ENCODE results near the gene TSPAN14.

The TSPAN14 gene

GRCh38 chr10:80555415-80555814, 101.3 kb downstream of the TSPAN14 start:
- H3K27ac ChIP-seq (ENCODE audit: low read depth, low read length) = no peak overlapping the region
- H3K36me3 ChIP-seq (ENCODE audit: control insufficient read depth, insufficient read depth, low read length) = no peaks in the 10 kb centered on the region
- no peak overlapping the region for H3K9ac ChIP-seq (ENCODE audit: low read length)
- H3K4me1 ChIP-seq (ENCODE audit: control insufficient read depth, insufficient read depth, low read length) = peaks cover 11% of the 10 kb centered on the region
- no peaks in the 10 kb centered on the region for H3K27me3 ChIP-seq (ENCODE audit: control insufficient read depth, insufficient read depth, low read length)
- no peak overlapping the region for H3K4me3 ChIP-seq (ENCODE audit: low read depth, low read length)
- H3K9me3 ChIP-seq (ENCODE audit: control insufficient read depth, insufficient read depth, low read depth, low read length) = no peaks in the 10 kb centered on the region

- Histone ChIP-seq H3K4me1 (ENCODE audit: control insufficient read depth, insufficient read depth, low read length) (no peaks in the 10 kb centered on the region), H3K9me3 (ENCODE audit: control insufficient read depth, insufficient read depth, low read depth, low read length) (no peaks in the 10 kb centered on the region)
Observed at GRCh38 chr10:80561950-80562349, 107.8 kb downstream of the TSPAN14 start.

GRCh38 chr10:80567292-80567691, 113.2 kb downstream of the TSPAN14 start:
- Histone ChIP-seq H3K9ac (ENCODE audit: low read length) (no peak overlapping the region), H3K4me3 (ENCODE audit: low read depth, low read length) (no peak overlapping the region), H3K4me1 (ENCODE audit: control insufficient read depth, insufficient read depth, low read length) (no peaks in the 10 kb centered on the region), H3K27ac (ENCODE audit: low read depth, low read length) (no peak overlapping the region), H3K27me3 (ENCODE audit: control insufficient read depth, insufficient read depth, low read length) (no peaks in the 10 kb centered on the region), H3K36me3 (ENCODE audit: control insufficient read depth, insufficient read depth, low read length) (no peaks in the 10 kb centered on the region), H3K9me3 (ENCODE audit: control insufficient read depth, insufficient read depth, low read depth, low read length) (no peaks in the 10 kb centered on the region)

More at GRCh38 chr10:80561950-80562349, 107.8 kb downstream of the TSPAN14 start:
- H3K27ac ChIP-seq (ENCODE audit: low read depth, low read length) = no peak overlapping the region
- H3K27me3 ChIP-seq (ENCODE audit: control insufficient read depth, insufficient read depth, low read length) = no peaks in the 10 kb centered on the region
- H3K36me3 ChIP-seq (ENCODE audit: control insufficient read depth, insufficient read depth, low read length) = no peaks in the 10 kb centered on the region
- no peak overlapping the region for H3K4me3 ChIP-seq (ENCODE audit: low read depth, low read length)
- H3K9ac ChIP-seq (ENCODE audit: low read length) = no peak overlapping the region

GRCh38 chr10:80569131-80569895, 115.2 kb downstream of the TSPAN14 start:
- H3K9ac ChIP-seq (ENCODE audit: low read length) = no peak overlapping the region
- H3K4me3 ChIP-seq (ENCODE audit: low read depth, low read length) = no peak overlapping the region
- no peak overlapping the region for H3K27ac ChIP-seq (ENCODE audit: low read depth, low read length)
- no peaks in the 10 kb centered on the region for H3K4me1 ChIP-seq (ENCODE audit: control insufficient read depth, insufficient read depth, low read length)
- no peaks in the 10 kb centered on the region for H3K9me3 ChIP-seq (ENCODE audit: control insufficient read depth, insufficient read depth, low read depth, low read length)
- no peaks in the 10 kb centered on the region for H3K27me3 ChIP-seq (ENCODE audit: control insufficient read depth, insufficient read depth, low read length)
- no peaks in the 10 kb centered on the region for H3K36me3 ChIP-seq (ENCODE audit: control insufficient read depth, insufficient read depth, low read length)

- Histone ChIP-seq H3K27me3 (ENCODE audit: control insufficient read depth, insufficient read depth, low read length) (no peaks in the 10 kb centered on the region), H3K36me3 (ENCODE audit: control insufficient read depth, insufficient read depth, low read length) (no peaks in the 10 kb centered on the region), H3K27ac (ENCODE audit: low read depth, low read length) (no peak overlapping the region), H3K9me3 (ENCODE audit: control insufficient read depth, insufficient read depth, low read depth, low read length) (no peaks in the 10 kb centered on the region), H3K4me3 (ENCODE audit: low read depth, low read length) (no peak overlapping the region), H3K9ac (ENCODE audit: low read length) (no peak overlapping the region), H3K4me1 (ENCODE audit: control insufficient read depth, insufficient read depth, low read length) (no peaks in the 10 kb centered on the region)
Observed at GRCh38 chr10:80571352-80571751, 117.2 kb downstream of the TSPAN14 start.

- H3K9ac ChIP-seq (ENCODE audit: low read length) = no peak overlapping the region
- no peaks in the 10 kb centered on the region for H3K36me3 ChIP-seq (ENCODE audit: control insufficient read depth, insufficient read depth, low read length)
- H3K27me3 ChIP-seq (ENCODE audit: control insufficient read depth, insufficient read depth, low read length) = no peaks in the 10 kb centered on the region
- H3K27ac ChIP-seq (ENCODE audit: low read depth, low read length) = no peak overlapping the region
- no peak overlapping the region for H3K4me3 ChIP-seq (ENCODE audit: low read depth, low read length)
- H3K4me1 ChIP-seq (ENCODE audit: control insufficient read depth, insufficient read depth, low read length) = no peaks in the 10 kb centered on the region
- H3K9me3 ChIP-seq (ENCODE audit: control insufficient read depth, insufficient read depth, low read depth, low read length) = peaks cover 2% of the 10 kb centered on the region; the same call in 1 of the 2 replicates
Observed at GRCh38 chr10:80579181-80579763, 125.2 kb downstream of the TSPAN14 start.

GRCh38 chr10:80579849-80580637, 125.9 kb downstream of the TSPAN14 start:
- Histone ChIP-seq H3K4me1 (ENCODE audit: control insufficient read depth, insufficient read depth, low read length) (no peaks in the 10 kb centered on the region), H3K9ac (ENCODE audit: low read length) (no peak overlapping the region), H3K9me3 (ENCODE audit: control insufficient read depth, insufficient read depth, low read depth, low read length) (peaks cover 2% of the 10 kb centered on the region; the same call in 1 of the 2 replicates), H3K27me3 (ENCODE audit: control insufficient read depth, insufficient read depth, low read length) (no peaks in the 10 kb centered on the region), H3K36me3 (ENCODE audit: control insufficient read depth, insufficient read depth, low read length) (no peaks in the 10 kb centered on the region), H3K4me3 (ENCODE audit: low read depth, low read length) (no peak overlapping the region), H3K27ac (ENCODE audit: low read depth, low read length) (no peak overlapping the region)

- Histone ChIP-seq H3K27me3 (ENCODE audit: control insufficient read depth, insufficient read depth, low read length) (no peaks in the 10 kb centered on the region), H3K9me3 (ENCODE audit: control insufficient read depth, insufficient read depth, low read depth, low read length) (peaks cover 2% of the 10 kb centered on the region; the same call in 1 of the 2 replicates), H3K36me3 (ENCODE audit: control insufficient read depth, insufficient read depth, low read length) (no peaks in the 10 kb centered on the region), H3K4me1 (ENCODE audit: control insufficient read depth, insufficient read depth, low read length) (no peaks in the 10 kb centered on the region), H3K9ac (ENCODE audit: low read length) (no peak overlapping the region), H3K4me3 (ENCODE audit: low read depth, low read length) (no peak overlapping the region), H3K27ac (ENCODE audit: low read depth, low read length) (no peak overlapping the region)
Observed at GRCh38 chr10:80580638-80581468, 126.7 kb downstream of the TSPAN14 start.

- no peaks in the 10 kb centered on the region for H3K36me3 ChIP-seq (ENCODE audit: control insufficient read depth, insufficient read depth, low read length)
- H3K9me3 ChIP-seq (ENCODE audit: control insufficient read depth, insufficient read depth, low read depth, low read length) = peaks cover 2% of the 10 kb centered on the region; the same call in 1 of the 2 replicates
- no peak overlapping the region for H3K9ac ChIP-seq (ENCODE audit: low read length)
- no peaks in the 10 kb centered on the region for H3K4me1 ChIP-seq (ENCODE audit: control insufficient read depth, insufficient read depth, low read length)
- no peak overlapping the region for H3K27ac ChIP-seq (ENCODE audit: low read depth, low read length)
- H3K27me3 ChIP-seq (ENCODE audit: control insufficient read depth, insufficient read depth, low read length) = no peaks in the 10 kb centered on the region
- no peak overlapping the region for H3K4me3 ChIP-seq (ENCODE audit: low read depth, low read length)
Observed at GRCh38 chr10:80581469-80581835, 127.3 kb downstream of the TSPAN14 start.

GRCh38 chr10:80582286-80582960, 128.3 kb downstream of the TSPAN14 start:
- Histone ChIP-seq H3K27me3 (ENCODE audit: control insufficient read depth, insufficient read depth, low read length) (no peaks in the 10 kb centered on the region), H3K9me3 (ENCODE audit: control insufficient read depth, insufficient read depth, low read depth, low read length) (0 out of 2 replicates have a peak, but pooled peaks cover 3% of the 10 kb centered on the region), H3K36me3 (ENCODE audit: control insufficient read depth, insufficient read depth, low read length) (no peaks in the 10 kb centered on the region), H3K4me1 (ENCODE audit: control insufficient read depth, insufficient read depth, low read length) (no peaks in the 10 kb centered on the region), H3K4me3 (ENCODE audit: low read depth, low read length) (no peak overlapping the region), H3K9ac (ENCODE audit: low read length) (no peak overlapping the region), H3K27ac (ENCODE audit: low read depth, low read length) (no peak overlapping the region)
